COLO668 (cell line): ENCODE results near the gene PPP2R1B.
"Not testable (repeated sequence)": the region's sequence is repeated elsewhere in the genome, so short reads cannot be mapped to it uniquely, and the experiment has no call there.

ENCODE experiments used
- DNase-seq: peaks from one replicate; lab custom pipeline; 2025; ENCODE audit not compliant: unreplicated experiment; lab: John Stamatoyannopoulos, UW

PPP2R1B gene

DNA sequence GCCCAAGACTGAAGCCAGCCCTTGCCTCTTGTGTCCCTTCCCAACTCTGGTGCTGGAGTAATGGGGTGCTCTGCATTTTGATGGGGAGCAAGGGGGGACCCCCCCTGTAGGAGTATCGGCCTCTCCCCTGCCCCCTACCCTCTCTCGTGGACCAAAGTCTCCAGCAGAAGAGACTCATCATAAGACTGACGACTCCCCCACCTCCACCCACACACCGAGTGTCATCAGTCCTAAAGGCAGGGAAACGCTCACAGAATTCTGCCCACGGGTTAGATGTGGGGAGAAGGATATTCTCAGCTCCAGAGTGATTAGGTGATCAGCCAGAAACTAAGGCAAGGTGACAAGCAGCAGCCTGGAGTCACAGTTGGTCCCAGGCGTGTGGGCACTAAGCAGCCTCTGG, 38.8 kb downstream of the PPP2R1B start:
- no peak for DNase-seq

DNA sequence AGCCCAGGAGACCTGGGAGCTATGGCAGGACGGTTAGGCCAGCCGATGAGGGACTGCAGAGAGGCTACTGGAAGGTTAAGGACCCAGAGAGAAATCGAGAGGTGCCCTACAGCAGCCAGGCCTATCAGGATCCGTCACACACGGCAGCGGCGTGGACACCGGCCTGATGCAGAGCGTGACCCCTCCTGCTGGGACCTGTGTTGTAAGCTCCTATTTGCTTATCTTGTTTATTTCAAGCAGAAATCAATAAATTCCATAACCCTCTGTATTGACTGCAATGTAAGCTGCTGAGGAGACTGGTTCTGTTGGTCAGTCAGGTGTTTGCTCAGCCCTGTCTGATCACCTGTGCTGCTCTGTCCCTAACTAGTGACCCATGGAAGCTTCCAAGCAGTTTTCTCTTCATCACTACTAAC, 39.9 kb downstream of the PPP2R1B start:
- no peak for DNase-seq

DNA sequence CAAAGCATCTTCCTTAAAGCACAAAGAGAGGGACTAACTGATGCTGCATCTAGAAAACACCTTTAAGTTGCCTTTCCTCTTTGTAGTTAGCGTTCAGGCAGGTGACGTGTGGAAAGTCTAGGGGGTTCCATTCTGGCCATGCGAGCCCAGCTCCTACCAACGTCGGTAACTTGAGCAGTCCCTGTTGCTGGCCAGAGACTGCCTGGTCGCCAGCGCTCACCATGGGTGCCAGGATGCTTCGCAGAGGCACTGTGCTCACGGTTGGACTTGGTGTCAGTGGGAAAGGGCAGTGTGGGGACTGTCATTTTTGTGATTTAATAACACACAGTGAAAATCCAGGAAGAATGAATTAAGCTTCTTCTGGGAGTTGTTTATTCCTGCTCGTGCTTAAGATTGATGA, 40.6 kb downstream of the PPP2R1B start:
- DNase-seq, result no peak

DNA sequence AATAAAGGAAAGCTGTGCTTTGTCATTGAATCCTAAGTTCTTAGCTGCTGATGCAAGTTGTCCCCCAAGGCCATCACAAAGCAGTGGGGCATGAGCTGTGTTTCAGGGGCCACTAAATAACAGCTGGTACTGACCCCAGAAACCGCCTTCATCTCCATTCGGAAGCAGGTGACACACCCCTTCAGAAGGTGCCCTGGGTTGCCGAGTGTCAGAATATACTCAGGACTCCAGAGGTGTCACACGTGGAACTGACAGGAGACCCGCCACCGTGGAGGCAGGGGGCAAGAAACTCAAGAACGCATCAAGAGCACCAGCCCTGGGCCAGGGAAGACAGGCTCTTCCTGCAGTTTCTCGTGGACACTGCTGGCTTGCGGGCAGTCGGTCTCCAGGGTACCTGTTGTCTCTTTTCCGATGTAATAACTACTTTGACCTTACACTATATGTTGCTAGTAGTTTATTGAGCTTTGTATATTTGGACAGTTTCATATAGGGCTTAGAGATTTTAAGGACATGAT, 41.5 kb downstream of the PPP2R1B start:
- no peak for DNase-seq

DNA sequence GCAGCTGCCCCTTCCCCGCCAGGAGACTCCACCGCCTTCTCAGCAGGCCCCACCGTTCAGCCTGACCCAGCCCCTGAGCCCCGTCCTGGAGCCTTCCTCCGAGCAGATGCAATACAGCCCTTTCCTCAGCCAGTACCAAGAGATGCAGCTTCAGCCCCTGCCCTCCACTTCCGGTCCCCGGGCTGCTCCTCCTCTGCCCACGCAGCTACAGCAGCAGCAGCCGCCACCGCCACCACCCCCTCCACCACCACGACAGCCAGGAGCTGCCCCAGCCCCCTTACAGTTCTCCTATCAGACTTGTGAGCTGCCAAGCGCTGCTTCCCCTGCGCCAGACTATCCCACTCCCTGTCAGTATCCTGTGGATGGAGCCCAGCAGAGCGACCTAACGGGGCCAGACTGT, 42.6 kb downstream of the PPP2R1B start:
- DNase-seq, result no peak

DNA sequence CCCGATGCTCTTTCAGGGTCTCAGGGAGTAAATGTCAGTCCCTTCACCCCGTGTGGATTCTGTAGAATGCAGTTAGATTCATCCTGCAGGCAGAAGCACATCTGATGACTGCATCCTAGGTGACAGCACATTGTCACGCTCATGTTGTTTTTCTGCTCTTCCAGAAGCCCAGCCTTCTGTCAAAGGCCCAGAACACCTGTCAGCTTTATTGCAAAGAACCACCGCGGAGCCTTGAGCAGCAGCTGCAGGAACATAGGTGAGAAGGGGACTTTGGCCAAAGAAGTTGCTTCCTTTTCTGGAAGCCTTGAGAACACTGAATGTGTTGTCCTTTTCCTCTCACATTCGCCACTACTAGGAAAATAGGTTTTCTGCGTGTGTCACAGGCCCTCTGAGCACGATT, 43.7 kb downstream of the PPP2R1B start:
- DNase-seq, result no peak

DNA sequence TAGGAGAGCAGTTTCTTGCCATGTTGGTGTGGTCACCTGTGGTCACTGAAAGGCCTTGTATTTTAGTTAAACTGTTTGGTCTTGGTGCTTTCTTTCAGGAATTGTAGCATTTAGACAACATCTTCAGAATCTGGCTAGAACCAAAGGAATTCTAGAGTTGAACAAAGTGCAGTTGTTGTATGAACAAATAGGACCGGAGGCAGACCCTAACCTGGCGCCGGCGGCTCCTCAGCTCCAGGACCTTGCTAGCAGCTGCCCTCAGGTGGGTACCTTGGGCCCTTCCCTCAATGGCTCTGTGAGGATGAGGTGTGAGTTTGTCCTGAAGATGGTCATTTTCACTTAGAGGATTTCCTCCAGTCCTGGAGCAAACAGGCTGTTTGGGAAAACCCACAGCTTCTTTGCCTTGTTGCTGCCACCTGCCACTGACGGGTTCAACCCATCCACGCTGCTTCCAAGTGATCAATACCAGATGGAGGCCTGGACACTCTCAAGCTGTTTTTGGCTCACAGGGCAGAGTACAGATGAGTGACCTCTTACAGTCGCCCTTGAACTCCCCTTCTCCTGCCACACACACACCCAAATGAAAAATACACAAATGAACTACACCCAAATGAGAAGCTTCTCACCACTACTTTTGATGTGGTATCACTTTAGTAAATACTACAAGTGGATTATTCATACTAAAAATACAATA, 45.2 kb downstream of the PPP2R1B start:
- DNase-seq, result no peak

DNA sequence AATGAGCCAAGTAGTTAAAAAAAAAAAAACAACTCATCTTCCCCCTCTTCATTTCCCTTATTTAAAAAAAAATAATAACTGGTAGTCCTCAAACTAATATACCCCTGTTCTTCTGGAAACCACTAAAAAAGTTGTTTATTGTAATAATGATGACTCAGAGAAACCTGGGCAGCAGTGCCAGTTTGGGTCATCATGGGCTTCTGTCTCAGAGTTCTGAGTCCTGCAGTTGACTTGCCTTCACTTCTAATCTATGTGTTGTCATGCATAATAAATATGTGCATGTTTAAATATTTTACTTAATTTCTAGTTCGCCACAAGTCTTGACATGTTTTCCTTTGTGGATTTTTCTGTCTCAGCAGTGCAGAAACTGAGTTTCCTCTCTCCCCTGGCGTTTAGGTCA, 46.8 kb downstream of the PPP2R1B start:
- DNase-seq, result no peak

DNA sequence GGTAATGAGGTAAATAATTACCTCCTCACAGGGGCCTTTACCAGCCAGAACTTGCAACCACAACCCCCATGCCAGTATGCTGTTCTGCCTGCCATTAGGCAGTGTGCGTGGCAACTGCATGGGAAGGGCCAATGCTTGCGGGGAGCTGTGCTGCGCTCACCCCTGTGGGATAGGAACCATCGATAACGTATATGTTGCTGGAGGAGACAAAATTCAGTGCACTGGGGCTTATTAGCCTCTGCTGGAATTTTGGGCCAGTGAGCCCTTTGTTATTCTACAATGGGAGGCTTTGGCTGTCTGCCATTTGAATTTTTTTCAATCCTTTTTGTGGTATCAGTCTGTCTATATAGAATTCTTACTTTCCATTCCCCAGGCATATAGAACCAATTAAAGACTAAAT, 47.3 kb downstream of the PPP2R1B start:
- DNase-seq, result no peak

DNA sequence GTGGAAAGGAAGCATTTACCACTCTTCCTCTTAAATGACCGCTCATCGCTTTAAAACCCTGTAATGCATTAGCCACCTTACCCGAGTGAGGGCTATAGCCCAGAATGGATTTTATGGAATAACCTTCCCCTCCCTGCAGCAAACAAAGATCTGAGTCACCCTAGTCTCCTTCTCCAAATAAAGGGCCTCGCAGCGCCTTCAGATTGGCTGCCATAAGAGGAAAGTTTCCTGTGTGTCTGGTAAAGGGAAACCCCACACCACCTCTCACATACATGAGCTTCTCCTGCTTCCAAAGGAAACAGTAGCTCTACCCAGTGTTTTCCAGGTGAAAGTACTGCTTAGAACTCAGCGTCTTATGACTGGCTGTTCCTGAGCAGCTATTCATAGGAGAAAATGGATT, 47.8 kb downstream of the PPP2R1B start:
- DNase-seq, result peak; percentile 15

DNA sequence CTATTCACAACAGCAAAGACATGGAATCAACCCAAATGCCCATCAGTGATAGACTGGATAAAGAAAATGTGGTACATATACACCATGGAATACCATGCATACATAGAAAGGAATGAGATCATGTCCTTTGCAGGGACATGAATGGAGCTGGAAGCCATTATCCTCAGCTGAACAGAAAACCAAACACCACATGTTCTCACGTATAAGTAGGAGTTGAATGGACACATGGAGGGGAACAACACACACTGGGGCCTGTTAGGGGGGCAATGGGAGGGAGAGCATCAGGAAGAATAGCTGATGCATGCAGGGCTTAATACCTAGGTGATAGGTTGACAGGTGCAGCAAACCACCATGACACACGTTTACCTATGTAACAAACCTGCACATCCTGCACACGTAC, 48.5 kb downstream of the PPP2R1B start:
- DNase-seq, result not testable (repeated sequence)

DNA sequence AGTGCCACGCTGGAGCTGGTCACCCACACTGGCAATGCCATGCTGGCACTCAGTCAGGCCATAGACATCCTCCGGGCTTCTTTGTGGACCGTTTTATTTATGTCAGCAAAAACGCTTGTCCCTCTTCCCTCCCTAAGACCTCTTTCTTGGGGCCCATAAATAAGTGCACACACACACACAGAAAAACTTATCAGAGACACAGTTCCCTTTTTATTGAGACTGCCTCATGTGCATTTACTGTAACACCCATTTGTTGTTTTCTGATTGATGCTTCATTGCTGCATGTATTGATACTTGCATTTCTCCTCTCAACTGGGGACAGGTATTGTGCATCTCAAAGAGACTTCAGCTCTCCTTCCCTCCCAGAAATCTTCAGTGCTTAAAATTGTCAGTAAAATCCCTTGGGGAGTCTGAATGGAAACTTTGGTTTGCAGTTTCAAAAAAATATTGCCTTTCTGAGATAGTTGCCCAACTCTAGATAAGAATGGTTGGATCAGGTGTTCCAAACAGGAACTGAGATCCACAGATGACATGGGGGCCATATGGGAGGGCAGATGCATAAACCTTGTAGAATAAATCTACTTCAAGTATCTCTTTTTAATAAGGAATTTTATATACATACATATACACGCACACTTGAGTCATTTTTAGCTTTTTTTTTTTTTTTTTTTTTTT, 50.9 kb downstream of the PPP2R1B start:
- no peak for DNase-seq

DNA sequence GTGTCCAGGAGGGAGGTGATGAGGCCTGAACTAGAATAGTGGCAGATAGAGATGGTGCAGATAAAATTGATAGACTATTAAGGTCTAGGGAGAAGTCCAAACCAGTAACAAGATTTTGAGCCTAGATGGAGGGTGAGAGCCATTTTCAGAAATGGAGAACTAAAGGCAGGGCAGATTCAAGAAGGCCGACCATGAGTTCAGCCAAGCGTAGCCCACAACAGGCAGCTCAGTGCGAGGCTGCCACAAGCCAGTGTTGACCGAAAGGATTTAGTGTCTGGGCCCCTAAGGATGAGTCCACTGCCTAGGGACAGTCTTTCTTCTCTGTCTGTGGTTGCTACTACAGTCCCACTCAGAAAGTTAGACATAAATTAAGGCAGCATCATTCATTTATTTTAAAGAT, 51.7 kb downstream of the PPP2R1B start:
- no peak for DNase-seq

DNA sequence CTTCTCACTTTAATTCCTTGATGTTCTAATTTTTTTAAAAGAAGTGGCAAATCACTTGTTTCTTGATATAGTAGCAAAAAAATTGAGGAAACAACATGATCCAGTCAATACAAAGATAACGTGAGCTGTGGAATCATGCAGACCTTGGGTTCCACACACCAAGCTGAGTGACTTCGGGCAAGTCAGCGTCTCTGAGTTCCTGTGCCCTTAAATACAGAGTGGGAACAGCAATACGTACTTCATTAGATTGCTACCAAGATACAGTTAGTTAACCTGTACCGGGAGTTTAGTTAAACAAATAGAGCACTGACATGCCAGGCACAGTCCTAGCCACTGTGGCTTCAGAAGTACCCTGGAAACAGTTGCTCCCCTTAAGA, 58.5 kb downstream of the PPP2R1B start:
- DNase-seq, result no peak

DNA sequence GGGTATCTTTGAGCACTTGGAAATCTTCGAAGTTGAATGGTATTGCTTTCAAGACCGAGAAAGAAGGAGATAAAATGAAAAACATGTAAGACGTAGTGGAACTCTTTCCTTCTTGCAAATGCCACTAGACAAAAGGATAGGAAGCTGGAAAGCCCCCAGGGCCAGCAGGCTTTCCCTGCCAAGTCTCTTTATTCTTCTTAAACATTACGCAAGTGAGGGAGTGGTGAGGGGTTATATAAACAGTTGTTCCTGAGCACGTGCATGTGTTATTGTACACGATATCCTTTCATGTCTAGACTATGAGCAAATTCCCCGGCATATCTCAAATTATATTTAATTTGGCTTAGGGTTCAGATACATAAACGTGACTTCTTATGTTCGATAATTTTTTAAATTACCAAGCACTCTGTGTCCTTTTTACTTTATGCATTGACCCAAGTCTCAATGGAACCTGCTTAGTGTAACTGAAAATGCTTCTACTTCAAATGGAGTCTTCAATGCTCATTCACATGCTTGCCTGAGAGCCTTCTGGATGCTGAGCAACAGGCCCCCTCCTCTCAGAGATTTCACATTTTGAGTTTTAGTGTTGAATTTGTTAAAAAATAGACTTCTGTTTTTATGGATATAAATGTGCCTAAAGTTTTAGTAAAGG, 59.0 kb downstream of the PPP2R1B start:
- DNase-seq, result no peak

DNA sequence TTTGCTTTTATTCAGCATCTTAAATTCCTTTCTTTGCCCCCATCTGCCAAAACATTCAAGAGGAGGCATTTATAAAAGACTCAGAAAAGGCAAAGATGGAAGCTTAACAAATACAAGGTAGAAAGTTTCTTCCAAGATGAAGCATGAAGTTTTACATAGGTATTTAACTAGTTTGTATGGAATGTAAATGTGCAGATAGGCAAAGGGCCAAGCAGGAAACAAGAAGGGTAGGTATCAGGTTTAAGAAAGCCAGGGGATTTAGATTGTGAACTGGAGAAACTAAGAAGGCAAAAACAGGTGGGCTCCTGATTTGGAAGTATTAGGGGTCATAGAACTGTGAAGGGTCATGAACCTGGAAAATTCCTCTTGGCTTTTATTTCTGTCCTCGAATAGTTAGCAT, 62.6 kb downstream of the PPP2R1B start:
- no peak for DNase-seq

DNA sequence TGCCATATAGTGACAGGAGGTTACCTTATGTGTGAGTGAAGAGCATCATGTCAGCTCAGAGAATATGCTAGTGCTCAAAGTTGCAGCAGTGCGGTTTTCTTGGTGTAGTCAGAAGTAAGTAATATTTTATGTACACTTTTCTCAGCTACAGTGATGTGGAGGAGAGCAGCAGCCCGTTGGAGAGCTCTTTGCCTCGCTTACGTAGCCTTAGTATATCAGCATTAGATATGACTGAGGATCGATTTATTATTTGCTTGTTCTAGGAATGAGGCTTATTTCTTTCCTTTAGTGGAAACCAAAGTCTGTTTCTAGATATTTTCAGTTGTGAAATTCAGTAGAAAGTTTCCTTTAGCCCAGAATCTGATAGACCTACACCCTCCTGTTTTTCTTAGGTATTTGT, 63.6 kb downstream of the PPP2R1B start:
- no peak for DNase-seq

DNA sequence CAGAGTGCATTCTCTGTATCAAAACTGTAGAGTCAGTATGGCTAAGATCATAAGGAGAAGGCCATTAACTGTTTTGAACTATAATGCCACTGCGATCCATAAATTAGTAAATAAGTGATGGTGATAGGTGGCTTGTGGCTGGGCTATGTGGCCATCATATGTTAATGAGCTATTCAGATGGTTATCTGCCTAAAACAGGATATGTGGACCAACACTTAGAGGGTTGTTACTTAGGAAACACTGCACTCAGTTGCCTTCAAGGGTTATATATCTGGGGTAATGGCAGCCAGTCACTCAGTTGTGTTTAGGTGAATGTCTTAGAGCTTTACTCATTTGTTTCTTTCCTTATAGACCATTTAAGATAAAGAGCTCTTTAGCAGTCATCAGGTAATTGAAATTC, 66.0 kb downstream of the PPP2R1B start:
- no peak for DNase-seq

DNA sequence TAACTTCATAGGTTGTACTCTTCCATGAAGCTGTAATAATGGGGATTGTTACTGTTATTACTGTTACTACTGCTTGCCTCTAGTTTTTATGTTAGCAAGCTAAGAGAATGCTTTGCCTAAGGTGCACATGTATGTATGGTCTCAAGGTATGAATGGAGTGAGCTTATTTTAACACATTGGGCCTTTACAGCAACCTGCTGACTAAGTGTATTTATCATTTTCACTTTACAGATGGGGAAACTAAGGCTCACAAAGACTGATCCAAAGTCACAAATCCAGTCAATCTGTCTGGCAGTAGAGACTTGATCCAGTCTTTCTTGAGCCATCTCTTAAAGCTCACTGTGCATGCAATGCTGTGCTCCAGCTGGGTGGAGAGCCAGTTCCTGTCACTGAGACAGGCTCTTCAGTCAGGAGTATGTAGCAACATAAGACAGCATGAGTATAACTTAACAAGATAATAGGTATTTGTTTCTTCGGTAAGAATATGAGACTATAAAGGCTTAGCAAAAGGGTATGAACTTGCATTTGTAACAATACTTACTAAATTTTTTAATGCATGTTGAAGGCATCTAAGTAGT, 66.5 kb downstream of the PPP2R1B start:
- DNase-seq, result no peak

DNA sequence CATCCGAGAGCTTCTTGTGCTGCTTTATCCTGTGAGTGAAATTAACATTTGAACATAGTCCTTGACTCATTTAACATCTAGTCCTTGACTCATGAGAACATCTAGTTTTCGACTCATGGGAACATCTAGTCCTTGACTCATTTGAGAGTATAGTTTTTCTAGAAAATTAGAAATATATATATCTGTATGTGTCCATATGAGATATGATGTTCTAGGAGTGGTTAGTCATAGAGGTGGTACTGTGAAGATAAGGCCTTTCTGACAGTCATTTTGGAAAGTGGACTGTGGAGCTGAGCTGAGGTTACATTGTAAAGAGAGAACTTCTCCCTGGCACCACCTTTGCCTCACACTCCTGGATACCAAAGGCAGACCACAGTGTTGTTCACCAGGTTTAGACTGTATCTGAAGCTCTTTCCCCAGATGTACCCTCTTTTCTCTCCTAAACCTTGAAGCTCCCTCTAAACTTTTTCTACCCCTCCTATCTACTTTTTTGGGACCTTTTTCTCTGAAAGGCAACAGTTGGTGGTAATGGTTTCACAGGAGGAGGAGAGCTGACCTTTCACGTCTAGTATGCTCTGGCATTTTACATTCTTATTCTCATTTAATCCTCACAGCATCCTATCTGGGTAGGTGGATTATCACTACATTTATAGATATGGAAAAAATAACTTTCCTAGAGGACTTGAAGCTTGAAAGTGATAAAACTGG, 67.2 kb downstream of the PPP2R1B start:
- no peak for DNase-seq

DNA sequence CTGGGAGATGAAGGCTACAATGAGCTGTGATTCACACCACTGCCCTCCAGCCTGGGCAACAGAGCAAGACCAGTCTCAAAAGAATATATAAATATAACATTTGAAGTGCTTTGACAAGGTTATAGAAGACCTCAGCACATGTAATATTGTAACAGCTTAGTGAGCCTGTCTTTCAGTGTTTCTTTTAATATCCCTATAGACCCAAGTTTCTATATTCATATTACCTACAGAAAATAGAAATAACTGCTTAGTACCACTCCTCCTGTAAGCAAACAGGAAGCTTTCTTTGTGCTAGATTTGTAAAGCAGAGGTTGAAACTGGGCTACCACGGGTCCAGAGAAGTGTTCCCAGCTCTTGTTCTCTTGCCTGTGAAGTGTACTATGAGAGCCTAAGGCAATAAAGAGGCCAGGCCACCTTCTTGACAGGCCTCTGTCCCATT, 68.2 kb downstream of the PPP2R1B start:
- DNase-seq, result no peak
